ENCODE measurements around the gene MMAB. TPM values are rescaled to one million over a fixed set of nuclear protein-coding genes. Genes with fewer than 3 reads are reported as not detected.
A peak's percentile ranks its signal among the peaks of the same experiment; 100 is the strongest.

MMAB gene
- 55.4 TPM for total RNA-seq
- long read RNA-seq, full-length matches to known transcripts: 47 of 63 reads
- long read RNA-seq, partial matches to known transcripts: 5 of 63 reads
- long read RNA-seq, other reads (novel, unspliced or antisense): 11 of 63 reads

- intact Hi-C loops (cut with micrococcal nuclease): no loop called here
- H3K9me3 ChIP-seq (replicated peaks): no peaks in the 10 kb centered on the region
These were observed at the start of gene MMAB, which contains the start of gene MVK for GRCh38 chr12:109573029-109573913. Gene MMAB (minus strand): TSS chr12:109573504. CDS start chr12:109573480, 24 bp downstream. Gene MVK (plus strand): TSS chr12:109573794. CDS start chr12:109574823, 1,029 bp downstream.

GRCh38 chr12:109621901-109622364, 48.6 kb upstream of the MMAB start:
- H3K9me3 ChIP-seq (replicated peaks): no peaks in the 10 kb centered on the region
- H3K36me3 ChIP-seq: no peaks in the 10 kb centered on the region
- TF ChIP-seq CTCF (IDR thresholded peaks at IDR 0.05; ENCODE audit: borderline replicate concordance): no peak
- H3K4me1 ChIP-seq: peaks cover 11% of the 10 kb centered on the region
- no peak overlapping the region for H3K27ac ChIP-seq (replicated peaks)
- peaks cover 12% of the 10 kb centered on the region for H3K27me3 ChIP-seq (ENCODE audit: low read depth)
- intact Hi-C loops (cut with micrococcal nuclease): no loop called here
- H3K4me3 ChIP-seq: no peak overlapping the region
- no peak for DNase-seq

More at GRCh38 chr12:109573029-109573913, at the start of gene MMAB, which contains the start of gene MVK:
- H3K4me3 ChIP-seq: peak within 1 kb of the TSS; percentile 84
- no peaks in the 10 kb centered on the region for H3K27me3 ChIP-seq (ENCODE audit: low read depth)
- peak within 1 kb of the TSS; percentile 90 for H3K27ac ChIP-seq (replicated peaks)
- H3K36me3 ChIP-seq: peaks cover 42% of the 10 kb centered on the region
- peaks cover 44% of the 10 kb centered on the region for H3K4me1 ChIP-seq
- TF ChIP-seq CTCF (IDR thresholded peaks at IDR 0.05; ENCODE audit: borderline replicate concordance): no peak
- peak; percentile 98 for DNase-seq

GRCh38 chr12:109621211-109621694, 47.9 kb upstream of the MMAB start:
- DNase-seq: no peak
- Histone ChIP-seq H3K27ac (replicated peaks) (no peak overlapping the region), H3K27me3 (ENCODE audit: low read depth) (peaks cover 10% of the 10 kb centered on the region), H3K4me1 (peaks cover 11% of the 10 kb centered on the region), H3K9me3 (replicated peaks) (no peaks in the 10 kb centered on the region), H3K4me3 (no peak overlapping the region), H3K36me3 (no peaks in the 10 kb centered on the region)
- intact Hi-C loops (cut with micrococcal nuclease): no loop called here
- no peak for TF ChIP-seq CTCF (IDR thresholded peaks at IDR 0.05; ENCODE audit: borderline replicate concordance)

GRCh38 chr12:109619002-109619604, 45.8 kb upstream of the MMAB start:
- Histone ChIP-seq H3K4me3 (no peak overlapping the region), H3K4me1 (peaks cover 3% of the 10 kb centered on the region), H3K9me3 (replicated peaks) (no peaks in the 10 kb centered on the region), H3K27ac (replicated peaks) (no peak overlapping the region), H3K27me3 (ENCODE audit: low read depth) (peaks cover 25% of the 10 kb centered on the region), H3K36me3 (no peaks in the 10 kb centered on the region)
- no peak for DNase-seq
- intact Hi-C loops (cut with micrococcal nuclease): no loop called here
- TF ChIP-seq CTCF (IDR thresholded peaks at IDR 0.05; ENCODE audit: borderline replicate concordance): no peak

GRCh38 chr12:109618082-109618481, 44.8 kb upstream of the MMAB start:
- no peaks in the 10 kb centered on the region for H3K36me3 ChIP-seq
- peaks cover 3% of the 10 kb centered on the region for H3K4me1 ChIP-seq
- H3K27me3 ChIP-seq (ENCODE audit: low read depth): peaks cover 35% of the 10 kb centered on the region
- H3K4me3 ChIP-seq: no peak overlapping the region
- H3K9me3 ChIP-seq (replicated peaks): no peaks in the 10 kb centered on the region
- intact Hi-C loops (cut with micrococcal nuclease): no loop called here
- H3K27ac ChIP-seq (replicated peaks): no peak overlapping the region
- TF ChIP-seq CTCF (IDR thresholded peaks at IDR 0.05; ENCODE audit: borderline replicate concordance): no peak
- no peak for DNase-seq

All from left ventricle myocardium inferior (tissue), 1 donor.